GM19397 (cell line): ENCODE results near the gene CST9L.
A peak's percentile ranks its signal among the peaks of the same experiment; 100 is the strongest.

Source experiments
- ATAC-seq: cut with Tn5 transposase; IDR thresholded peaks from one replicate; pipeline ENCODE4 v1.9.1; 2021; ENCODE audit warnings: mild to moderate bottlenecking, moderate library complexity; ENCODE audit not compliant: unreplicated experiment

The CST9L gene, protein sequence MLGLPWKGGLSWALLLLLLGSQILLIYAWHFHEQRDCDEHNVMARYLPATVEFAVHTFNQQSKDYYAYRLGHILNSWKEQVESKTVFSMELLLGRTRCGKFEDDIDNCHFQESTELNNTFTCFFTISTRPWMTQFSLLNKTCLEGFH

DNA sequence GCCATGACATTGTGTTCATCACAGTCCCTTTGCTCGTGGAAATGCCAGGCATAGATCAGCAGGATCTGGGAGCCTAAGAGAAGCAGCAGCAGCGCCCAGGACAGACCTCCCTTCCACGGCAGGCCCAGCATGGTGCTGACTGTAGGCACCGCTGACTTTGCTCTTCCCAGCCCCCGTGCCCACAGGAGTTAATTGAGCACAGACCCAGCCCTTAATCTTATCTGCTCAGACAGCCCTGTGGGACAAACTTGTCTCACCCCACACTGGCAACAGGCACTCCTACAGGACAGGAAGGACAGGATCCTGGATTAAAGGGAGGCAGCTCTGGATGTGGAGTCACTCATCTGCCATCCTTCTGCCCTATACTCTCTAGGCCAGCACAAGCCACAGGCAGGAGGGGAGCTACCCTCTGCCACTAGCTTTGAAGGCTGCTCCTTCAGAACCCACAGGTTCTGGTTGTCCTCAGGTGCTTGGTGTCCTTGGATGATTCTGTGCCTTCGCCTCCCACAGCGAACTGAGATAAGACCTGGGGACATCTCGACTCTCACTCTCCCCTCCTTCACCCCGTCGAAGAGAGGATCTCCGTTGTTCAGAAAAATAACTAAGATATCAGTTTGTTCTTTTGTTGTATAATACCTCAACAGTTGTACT lies at the start of gene CST9L:
Gene CST9L (minus strand): TSS at position 165 of the 651 bp plus-strand sequence. CDS start 34 bp downstream, at position 131.
- ATAC-seq = no peak

DNA sequence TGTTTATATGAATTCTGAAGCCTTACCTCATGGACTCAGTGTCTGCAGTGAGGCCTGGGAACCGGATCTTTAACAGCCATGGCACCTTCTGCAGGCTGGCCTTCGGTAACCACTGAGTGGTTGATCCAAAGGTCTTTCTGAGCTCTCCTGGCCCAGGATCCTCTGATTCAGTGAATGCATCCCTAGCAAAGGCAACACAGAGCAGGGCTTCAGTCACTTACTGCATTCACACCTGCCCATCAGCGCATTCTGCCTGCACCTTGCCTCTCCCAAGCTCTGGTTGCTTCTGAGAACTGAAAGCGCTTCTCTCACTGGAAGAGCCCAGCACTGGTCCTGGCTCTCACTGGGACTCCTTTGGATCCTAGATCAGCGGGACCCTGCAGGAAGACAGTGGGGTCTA lies 45.9 kb upstream of the CST9L start:
- ATAC-seq = no peak

DNA sequence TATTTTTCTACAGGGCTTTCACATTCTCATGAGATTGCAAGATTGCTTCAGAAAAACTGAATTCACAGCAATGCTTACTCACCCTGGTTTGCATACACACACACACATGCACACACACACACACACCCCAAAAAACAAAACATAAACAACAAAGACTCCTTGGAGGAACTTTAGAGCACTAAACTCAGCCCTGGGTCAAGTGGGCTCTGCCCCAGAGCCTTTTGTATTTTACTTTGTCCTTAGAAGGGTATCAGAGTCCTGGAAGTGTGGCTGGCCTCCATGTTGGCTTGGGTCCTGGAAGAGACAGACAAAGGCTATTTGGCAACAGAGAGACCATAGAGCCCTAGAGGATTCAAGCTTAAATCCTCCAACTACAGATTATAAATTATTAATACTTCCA lies 45.4 kb upstream of the CST9L start:
- ATAC-seq = no peak

DNA sequence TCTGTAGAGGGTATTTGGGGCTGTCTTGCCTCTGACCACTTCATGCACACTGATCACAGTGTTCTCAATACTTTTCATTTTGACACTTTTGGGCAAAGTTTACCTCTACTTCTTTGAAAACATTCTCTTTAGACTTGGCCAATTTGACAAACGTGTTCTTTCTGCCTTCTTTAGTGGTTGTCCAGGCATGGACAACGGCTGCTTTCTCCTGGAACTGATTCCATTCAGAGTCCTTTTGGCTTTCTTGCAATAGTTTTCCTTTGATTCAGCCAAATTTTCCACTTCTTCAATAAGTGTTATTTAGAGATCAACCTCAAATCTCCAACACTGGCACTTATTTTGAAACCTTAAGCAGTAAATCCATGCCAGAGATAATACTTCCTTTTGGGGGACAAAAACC lies 44.1 kb upstream of the CST9L start:
- no peak for ATAC-seq

DNA sequence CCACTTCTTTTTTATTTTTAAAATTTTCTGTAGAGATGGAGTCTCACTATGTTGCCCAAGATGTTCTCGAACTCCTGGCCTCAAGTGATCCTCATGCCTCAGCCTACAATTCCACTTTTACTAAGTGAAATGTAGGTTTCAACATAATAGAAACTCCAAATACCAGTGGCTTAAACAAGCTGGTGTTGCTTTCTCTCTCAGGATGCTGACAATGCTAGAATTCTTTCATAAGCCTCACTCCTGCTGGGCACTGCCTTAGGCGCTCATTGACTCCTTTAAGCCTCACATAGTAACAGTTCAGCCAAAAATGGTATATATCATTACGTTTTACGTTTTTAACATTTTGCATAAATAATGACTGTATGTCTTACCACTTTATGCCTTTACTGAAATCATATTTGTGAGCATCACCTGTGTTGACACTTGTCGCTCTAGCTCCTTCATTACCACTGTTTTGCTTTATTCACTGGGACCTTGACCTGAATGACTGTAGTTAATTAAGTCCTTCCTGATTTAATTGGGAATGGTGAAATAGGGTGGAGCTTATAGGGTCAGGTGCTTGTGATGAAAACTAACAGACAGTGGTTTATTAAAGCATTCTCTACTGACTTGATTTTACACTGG lies 41.3 kb upstream of the CST9L start:
- ATAC-seq = no peak

DNA sequence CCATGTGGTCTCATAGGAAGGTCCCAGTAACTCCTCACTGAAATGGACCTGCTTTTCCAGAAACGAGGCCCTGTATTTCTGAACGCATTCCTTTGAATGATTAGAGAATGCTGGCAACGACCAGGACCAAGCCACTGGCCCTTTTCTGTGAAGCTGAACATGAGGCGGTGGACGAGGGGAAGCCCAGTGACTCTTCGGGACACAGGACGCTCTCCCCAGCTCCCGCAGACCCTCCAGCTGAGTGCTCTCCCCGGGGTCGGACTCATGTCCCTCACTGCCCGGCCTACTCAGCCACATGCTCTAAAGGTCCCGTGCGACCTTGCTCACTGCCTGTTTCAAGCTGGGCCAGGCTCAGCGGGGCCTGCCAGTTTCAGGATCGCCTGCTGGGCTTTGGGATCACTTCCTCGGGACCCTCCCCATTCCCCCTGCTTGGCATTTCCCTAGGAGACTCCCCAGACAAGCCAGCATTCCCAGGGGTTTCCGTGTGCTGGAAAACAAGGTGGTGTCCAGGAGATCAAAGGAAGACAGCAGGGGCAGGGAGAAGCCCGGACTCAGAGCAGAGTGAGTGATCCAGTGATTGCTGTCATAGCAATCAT lies 40.1 kb upstream of the CST9L start:
- no peak for ATAC-seq

DNA sequence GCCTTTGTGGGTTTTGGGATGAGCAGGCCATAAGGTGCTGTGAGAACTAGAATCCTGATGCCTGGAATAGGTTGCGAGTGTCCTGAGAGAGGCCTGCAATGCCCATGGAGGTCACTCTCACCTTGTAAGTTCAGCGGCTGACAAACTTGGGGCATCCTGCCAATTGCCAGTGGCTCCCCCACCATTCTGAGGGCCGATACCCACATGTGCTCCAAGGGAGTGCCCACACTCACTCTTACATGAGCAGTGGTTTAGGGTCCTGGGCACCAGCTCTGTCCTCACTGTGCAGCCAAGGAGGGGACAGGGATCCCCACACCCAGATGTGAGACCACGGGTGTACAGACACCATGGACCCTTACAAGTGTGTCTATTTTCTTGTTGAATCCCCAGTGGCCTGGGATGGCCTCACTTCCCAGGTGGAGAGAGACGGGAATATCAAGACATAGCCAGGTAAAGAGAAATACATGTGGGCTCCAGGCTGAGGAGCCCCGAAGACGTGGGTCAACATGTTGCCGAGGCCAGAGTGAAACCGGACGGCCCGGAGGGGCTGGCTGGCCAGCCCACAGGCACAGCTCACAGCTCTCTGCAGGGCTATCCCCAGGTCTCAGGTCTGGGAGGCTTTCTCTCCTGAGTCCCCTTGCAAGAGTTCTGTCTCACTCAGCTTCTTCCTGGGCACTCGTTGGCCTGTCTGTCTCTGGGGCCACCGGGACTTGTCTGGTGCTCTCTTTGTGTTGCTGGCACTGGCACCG lies 39.4 kb upstream of the CST9L start:
- no peak for ATAC-seq

DNA sequence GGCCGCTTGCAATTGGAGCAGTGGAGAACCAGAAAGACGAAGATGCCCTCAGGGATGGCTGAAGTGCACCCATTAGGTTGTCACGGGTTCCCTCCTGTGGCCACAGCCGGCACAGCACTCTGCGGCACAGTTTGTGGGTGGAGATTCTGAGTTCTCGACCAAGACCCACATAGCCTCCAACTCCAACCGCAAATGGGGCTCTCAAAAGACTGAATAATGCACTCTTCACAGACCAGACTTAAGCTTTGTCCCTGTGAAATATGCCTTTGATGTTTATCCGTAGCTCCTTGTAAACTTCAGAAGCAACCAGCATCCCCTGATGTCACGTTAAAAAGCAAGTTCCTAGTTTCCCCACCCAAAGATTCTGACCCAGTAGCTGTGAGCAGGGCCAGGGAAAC lies 38.4 kb upstream of the CST9L start:
- peak; percentile 90 for ATAC-seq

DNA sequence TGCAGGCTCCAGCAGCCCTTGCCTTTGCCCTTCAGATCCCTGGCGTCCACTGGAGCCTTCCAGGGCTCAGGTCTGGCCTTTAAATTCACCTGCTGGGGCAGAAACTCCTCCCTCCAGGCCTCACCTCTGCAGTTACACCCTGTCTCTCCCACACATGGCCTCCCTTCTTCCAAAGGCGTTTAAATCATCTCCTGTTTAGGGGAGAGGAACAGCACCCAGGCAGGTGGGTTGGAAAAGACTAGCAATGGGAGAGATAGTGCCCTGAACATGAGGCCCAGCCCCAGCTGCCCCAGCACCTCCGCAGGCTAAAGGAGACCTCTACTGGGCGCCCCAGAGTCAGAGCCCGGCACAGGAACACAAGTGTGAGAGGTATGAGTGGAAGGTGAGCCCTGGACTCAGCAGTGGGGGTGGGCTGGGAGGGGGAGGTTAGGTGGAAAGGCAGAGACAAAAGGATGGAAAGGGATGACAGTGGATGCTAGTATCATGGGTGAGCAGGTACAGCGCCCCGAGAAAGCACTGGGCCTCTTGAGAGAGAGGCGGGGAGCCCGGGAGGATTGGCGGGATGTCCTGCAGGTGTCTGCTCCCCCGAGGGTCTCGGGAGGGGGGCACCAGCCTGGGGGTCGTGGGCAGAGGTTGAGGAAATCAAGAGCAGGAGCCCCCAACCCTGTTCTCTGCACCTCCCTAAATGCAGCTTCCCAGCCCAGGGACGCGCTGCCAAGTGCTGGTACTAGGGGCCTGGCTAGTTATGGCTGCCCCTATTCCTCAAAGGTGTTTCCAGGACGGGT lies 37.8 kb upstream of the CST9L start, which contains the start of gene CST9:
Gene CST9 (minus strand): TSS at position 51 of the 785 bp plus-strand sequence. CDS start 53 bp downstream, outside the sequence.
- no peak for ATAC-seq

DNA sequence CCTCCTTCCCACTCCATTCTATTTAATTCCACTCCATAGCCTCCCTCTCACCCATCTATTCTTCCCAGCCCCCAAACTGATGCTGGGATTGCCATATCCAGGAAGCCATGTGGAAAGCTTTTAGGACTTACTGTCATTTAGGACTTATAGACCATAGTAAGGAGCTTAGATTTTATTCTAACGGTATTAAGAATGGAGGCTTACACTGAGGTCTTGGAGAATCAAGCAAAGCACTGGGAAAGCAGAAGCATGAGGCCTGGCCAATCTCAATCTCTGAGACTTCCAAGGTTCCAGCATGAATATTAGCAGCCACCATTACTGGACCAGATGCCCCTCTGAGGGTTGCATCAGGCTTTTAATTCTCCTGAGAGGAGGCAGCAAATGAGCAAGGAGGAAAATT lies 36.0 kb upstream of the CST9L start:
- no peak for ATAC-seq

DNA sequence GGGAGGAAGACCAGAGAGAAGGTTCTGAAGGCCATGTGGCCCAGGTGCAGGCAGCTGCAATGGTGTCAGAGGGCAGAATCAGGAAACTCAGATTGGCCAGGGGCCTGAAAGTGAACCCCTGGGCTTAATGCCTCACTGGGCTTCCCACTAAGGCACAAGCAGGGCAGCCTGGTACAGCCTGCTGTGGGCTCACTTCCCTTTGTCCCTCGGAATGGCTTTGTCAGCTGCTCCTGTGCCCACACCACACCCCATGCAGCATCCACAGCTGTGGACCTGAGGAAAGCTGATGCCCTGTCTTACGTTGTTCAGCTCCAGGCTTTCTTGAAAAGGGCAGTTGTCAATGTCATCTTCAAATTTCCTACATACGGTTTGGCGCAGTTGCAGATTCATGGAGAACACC lies 35.0 kb upstream of the CST9L start:
- no peak for ATAC-seq

DNA sequence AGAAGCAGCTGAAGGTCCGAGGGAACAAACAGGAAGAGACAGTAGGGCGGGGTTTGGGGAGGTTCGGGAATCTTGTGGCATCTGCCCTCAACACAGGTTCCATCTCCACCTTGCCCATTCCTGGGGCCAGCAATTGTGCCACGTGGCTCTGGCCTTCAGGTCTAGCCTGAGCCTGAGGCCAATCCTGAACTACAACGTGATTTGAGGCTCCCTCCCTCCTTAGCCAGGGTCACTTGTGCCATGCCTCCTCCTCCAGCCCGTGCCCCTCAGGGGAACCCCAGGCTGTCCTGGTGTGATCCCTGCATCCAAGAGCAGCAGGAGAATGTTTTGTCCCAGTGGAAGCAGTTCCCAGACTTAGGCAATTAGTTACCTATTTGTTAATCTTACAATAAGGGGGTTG lies 34.4 kb upstream of the CST9L start:
- no peak for ATAC-seq

DNA sequence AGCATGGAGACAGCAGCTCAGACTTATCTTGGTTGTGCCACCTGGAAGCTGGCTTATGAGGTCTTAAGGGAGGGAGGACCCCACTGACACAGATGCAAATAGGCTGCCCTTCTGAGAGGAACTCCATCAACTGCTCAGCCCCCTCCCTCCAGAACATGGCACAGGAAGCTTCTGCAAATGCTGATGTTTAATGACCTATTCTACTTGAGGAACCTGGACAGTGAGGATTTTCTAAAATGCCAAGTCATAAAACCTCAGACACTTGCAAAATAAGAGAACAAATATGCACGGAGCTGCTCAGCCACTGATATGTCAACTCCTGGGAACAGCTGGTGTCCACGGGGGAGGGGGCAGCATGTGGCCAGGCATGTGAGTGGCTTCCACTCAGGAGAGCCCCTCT lies 34.0 kb upstream of the CST9L start:
- no peak for ATAC-seq

DNA sequence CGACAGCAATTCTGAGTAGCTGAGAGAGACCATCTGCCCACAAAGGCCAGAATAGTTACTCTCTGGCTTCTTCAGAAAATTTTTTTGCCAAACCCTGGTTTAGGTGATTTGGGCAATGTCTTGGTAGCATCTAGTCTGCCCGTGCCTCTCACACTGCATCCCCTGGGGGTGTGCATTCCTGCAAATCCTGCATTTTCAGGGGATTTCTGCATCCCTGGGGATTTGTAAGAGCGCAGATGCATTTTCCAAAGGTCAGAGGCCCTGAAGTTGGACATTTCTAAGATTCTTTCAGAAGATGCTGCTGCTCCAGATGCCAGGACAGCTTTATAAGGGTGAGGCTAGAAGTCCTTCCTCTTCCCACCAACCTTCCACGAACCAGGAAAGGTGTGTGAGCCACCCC lies 33.4 kb upstream of the CST9L start:
- ATAC-seq = no peak

DNA sequence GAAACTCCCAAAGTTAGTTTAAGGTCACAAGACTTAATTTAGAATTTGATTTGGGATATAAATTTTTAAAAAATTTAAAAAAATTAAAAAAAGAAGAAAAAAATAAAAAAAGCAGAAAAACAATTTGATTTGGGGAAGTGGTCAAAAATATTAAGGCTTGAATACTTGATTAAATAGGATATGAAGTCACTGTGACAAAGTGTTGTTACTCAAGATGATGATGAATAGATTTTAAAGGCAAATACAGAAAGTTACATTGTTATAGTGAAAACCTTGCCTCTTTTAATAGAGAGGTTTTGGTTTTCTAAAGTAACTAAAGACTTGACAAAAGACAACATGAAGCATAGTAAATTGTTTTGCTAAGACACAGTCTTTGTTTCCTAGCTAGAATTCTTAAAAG lies 30.2 kb upstream of the CST9L start:
- ATAC-seq = no peak

DNA sequence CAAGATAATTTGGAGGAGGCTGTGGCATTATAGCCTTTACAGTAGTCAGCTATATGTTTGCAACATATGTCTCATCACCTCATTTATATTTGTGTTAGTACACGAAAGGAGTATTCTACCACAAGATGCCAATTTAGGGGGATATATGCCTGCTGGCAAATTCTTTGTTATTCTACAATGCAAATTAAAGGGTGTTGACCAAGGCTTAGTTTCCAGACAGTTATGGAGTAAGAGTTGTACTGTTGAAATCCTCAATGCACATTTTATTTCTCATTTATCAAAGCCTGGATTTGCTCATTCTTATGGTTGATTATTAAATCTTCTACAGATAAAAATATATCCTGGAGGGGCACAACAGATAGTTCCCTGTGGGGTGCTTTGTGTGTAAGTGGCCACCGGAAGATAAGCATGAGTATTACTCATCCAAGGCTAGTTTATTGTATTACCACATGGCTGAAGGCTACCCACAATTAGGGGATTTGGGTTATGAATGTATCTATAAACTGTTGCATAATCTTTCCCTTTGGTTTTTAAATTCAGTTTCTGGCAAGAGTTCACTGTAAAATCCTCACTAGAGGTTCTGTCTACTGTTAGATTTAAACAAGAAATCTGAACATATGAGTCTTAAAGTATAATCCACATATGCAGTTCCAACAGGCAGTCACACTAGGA lies 28.4 kb upstream of the CST9L start:
- ATAC-seq = no peak

DNA sequence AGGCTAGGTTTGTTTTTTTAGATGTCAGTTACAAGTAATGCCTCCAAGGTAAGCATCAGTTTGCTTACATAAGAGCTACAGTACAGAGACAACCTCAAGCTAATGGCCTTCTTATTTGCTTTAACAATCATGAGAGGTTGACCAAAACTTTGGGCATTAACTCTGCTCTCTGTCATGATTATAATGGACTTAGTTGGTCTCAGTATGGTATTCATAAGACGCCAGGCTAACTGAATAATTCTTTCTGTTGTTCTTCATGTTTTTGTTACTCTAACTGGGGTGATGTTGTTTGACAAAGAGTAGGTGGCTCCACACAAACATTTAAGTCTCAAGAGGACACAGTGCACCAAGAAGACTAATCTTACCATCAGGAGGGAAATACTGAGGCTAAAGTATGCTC lies 27.7 kb upstream of the CST9L start:
- no peak for ATAC-seq

DNA sequence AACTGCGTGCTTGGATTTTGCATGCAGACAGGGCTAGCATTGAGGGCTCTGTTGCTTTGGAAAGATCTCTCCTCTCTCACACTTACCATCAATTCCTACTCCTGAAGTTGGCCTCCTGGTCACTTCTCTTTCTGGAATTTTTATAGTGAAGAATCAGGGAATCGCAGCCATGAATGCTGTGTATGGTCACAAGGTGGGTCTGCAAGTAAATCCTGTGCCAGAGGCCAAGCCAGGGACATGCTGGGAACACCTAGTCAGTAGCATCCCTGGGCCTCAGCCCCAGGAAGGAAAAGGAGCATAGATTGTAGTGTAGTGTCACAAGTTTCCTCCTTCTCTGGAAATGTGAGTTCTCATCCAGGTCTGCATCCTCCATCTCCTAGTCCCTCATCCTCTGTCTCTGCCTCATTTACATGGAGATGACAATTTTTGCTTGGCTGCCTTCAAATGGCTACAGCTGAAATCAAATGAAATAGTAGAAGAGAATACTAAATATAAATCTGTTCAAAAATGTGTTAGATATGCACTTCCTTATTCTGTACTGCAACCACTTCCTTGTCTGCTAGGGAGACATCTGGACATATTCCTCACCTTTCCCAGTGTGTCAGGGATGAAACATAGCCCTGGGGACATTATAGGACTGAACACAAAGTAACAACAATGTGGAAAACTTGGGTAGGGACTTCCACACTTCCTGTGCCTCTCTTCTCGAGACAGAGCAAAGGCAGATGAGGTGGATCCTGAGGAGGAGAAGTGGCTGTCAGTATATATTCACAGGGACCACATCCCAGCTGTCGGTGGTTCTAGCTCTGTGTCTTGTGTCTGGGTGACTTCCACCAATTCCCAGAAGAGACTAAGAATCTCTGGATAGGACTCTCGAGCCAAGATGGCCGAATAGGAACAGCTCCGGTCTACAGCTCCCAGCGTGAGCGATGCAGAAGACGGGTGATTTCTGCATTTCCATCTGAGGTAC lies 20.4 kb upstream of the CST9L start:
- ATAC-seq = no peak

DNA sequence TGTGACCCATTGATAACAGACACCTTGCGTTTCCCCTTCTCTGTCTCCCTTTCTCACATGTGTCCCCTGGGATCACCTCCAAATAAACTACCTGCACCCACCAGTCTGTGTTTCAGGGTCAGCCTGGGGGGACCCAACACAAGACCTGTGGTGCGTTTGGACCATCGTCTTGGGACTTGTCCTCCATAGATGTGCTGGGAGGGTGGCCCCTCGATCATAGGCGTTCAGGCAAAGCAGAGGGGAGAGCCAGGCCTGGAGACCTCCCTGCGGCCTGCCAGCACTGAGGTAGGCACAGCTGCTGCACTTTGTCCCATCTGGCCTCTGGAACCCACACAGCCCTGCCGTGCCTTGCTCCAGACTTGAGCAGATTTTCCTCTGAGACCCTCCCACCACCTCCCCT lies 19.3 kb upstream of the CST9L start:
- ATAC-seq = no peak
